B cell (primary cell): ENCODE data around the gene PLEKHS1. TPM values are rescaled to one million over a fixed set of nuclear protein-coding genes. Genes with fewer than 3 reads are reported as not detected.

Experiments
- ATAC-seq: fragments of 200-7000 bp; cut with Tn5 transposase; one replicate; pipeline ENCODE4 v1.10.0; 2021; ENCODE audit warnings: low read depth, mild to moderate bottlenecking, moderate number of reproducible peaks, moderate library complexity
- CTCF ChIA-PET: fragments of 350-600 bp; sonication (Branson Sonifier 250); formaldehyde crosslinking; loops from one replicate; lab custom pipeline; 2021; ENCODE audit warnings: antibody characterized with exemption, inconsistent platforms; lab: Charles Lee
- POLR2A ChIA-PET: fragments of 350-600 bp; sonication (Branson Sonifier 250); formaldehyde crosslinking; loops from one replicate; lab custom pipeline; 2021; ENCODE audit warnings: antibody characterized with exemption; lab: Charles Lee
- DNase-seq: peaks from one replicate; pipeline ENCODE4 v3.0.0; 2013
- H2AFZ ChIP-seq: 2 replicates; pipeline ENCODE4 v1.6.1; 2012; ENCODE audit warnings: mild to moderate bottlenecking, low read depth, low read length; ENCODE audit not compliant: insufficient read depth, poor library complexity, severe bottlenecking
- H3K27ac ChIP-seq, 2 donors: 1 replicate in 1 of 2; 2 replicates in 1 of 2; pipeline ENCODE4 v1.5.1; 2012 to 2013; ENCODE audit warnings: low read length in 2 of 2, mild to moderate bottlenecking in 2 of 2, moderate library complexity in 1 of 2
- H3K27me3 ChIP-seq, 4 experiments: fragments of 200-600 bp in 1 of 4; sonication (generic) in 1 of 4; replicated peaks in 1 of 4; 1 replicate in 2 of 4; 2 replicates in 2 of 4; pipeline versions ENCODE4 v1.6.1 to v1.7.0; 2013 to 2016; ENCODE audit warnings: low read length in 3 of 4, mild to moderate bottlenecking in 2 of 4, mixed read lengths in 1 of 4, moderate library complexity in 1 of 4; ENCODE audit not compliant: insufficient read depth in 4 of 4, control insufficient read depth in 3 of 4; ENCODE audit errors: control extremely low read depth in 1 of 4
- H3K36me3 ChIP-seq, 2 experiments: replicated peaks in 1 of 2; 1 replicate in 1 of 2; 2 replicates in 1 of 2; pipeline versions ENCODE4 v1.6.1 to v1.7.1; 2013; ENCODE audit warnings: low read length in 1 of 2; ENCODE audit not compliant: insufficient read depth in 2 of 2, control insufficient read depth in 1 of 2; ENCODE audit errors: control extremely low read depth in 1 of 2, extremely low read depth in 1 of 2
- H3K4me1 ChIP-seq, 2 donors: fragments of 200-600 bp in 1 of 2; sonication (generic) in 1 of 2; 1 replicate in 1 of 2; 2 replicates in 1 of 2; pipeline versions ENCODE4 v1.5.1 to v1.6.1; 2013 to 2017; ENCODE audit warnings: low read length in 2 of 2; ENCODE audit not compliant: control insufficient read depth in 2 of 2, insufficient read depth in 2 of 2
- H3K4me2 ChIP-seq: replicated peaks from 2 replicates; pipeline ENCODE3; 2012; ENCODE audit warnings: mild to moderate bottlenecking, low read depth, low read length; ENCODE audit not compliant: poor library complexity, severe bottlenecking
- H3K4me3 ChIP-seq, 5 experiments: fragments of 200-600 bp in 1 of 5; sonication (generic) in 1 of 5; 1 replicate in 3 of 5; 2 replicates in 2 of 5; pipeline versions ENCODE4 v1.5.1 to v1.7.0; 2011 to 2016; ENCODE audit warnings: low read length in 4 of 5, mild to moderate bottlenecking in 4 of 5, low read depth in 2 of 5, control low read depth in 1 of 5, moderate library complexity in 1 of 5; ENCODE audit not compliant: insufficient read depth in 1 of 5; ENCODE audit errors: control extremely low read depth in 1 of 5, extremely low read depth in 1 of 5
- H3K79me2 ChIP-seq: fragments of 200-600 bp; sonication (generic); one replicate; pipeline ENCODE4 v1.6.0; 2016; ENCODE audit warnings: low read length; ENCODE audit not compliant: control insufficient read depth, insufficient read depth
- H3K9ac ChIP-seq: fragments of 200-600 bp; sonication (generic); 2 replicates; pipeline ENCODE4 v1.6.1; 2017; ENCODE audit warnings: mild to moderate bottlenecking, low read length, moderate library complexity
- H3K9me3 ChIP-seq, 3 donors: one replicate each; pipeline versions ENCODE4 v1.6.1 to v1.7.1; 2013; ENCODE audit warnings: low read length in 2 of 3; ENCODE audit not compliant: control insufficient read depth in 2 of 3, insufficient read depth in 1 of 3; ENCODE audit errors: control extremely low read depth in 1 of 3
- H4K20me1 ChIP-seq: 2 replicates; pipeline ENCODE4 v1.6.0; 2012; ENCODE audit warnings: mild to moderate bottlenecking, low read length; ENCODE audit not compliant: insufficient read depth, control insufficient read depth, poor library complexity, severe bottlenecking
- H3K27ac Mint-ChIP-seq: one replicate; pipeline ENCODE4 v1.8.0; 2021; ENCODE audit warnings: mixed read lengths
- H3K27me3 Mint-ChIP-seq: one replicate; pipeline ENCODE4 v1.8.0; 2021; ENCODE audit warnings: mixed read lengths
- H3K4me1 Mint-ChIP-seq: one replicate; pipeline ENCODE4 v1.8.0; 2021; ENCODE audit warnings: mixed read lengths
- H3K4me3 Mint-ChIP-seq: one replicate; pipeline ENCODE4 v1.8.0; 2021; ENCODE audit warnings: mixed read lengths
- H3K9me3 Mint-ChIP-seq: one replicate; pipeline ENCODE4 v1.8.0; 2022; ENCODE audit warnings: mixed read lengths; ENCODE audit not compliant: insufficient read depth
- CTCF ChIP-seq: fragments of 200-600 bp; IDR thresholded peaks from one replicate; pipeline ENCODE4 v1.8.0; 2022; ENCODE audit warnings: antibody characterized with exemption, mild to moderate bottlenecking
- EZH2 ChIP-seq: IDR thresholded peaks from 2 replicates; pipeline ENCODE4 v1.6.1; 2012; ENCODE audit warnings: borderline replicate concordance, low read depth, mild to moderate bottlenecking, moderate library complexity, low read length; ENCODE audit not compliant: insufficient read depth, poor library complexity, severe bottlenecking
- WGBS: methylation state at CpG from one replicate; pipeline ENCODE4 v1.1.5; 2013; ENCODE audit warnings: missing lambda C conversion rate; ENCODE audit not compliant: insufficient coverage; 5-methylcytosine and 5-hydroxymethylcytosine counted together
- intact Hi-C: fragments of 100-400 bp; cut with micrococcal nuclease; formaldehyde crosslinking; loops from one replicate; pipeline ENCODE4 v1.10.0; 2022
- polyA plus RNA-seq: library from polyadenylated mRNA; depleted of rRNA; stranded (reverse); fragments of >200 nt; gene quantifications from 2 replicates; pipeline ENCODE4 v1.2.3, GENCODE V29; 2012
- total RNA-seq, 2 donors: library from RNA; stranded (reverse); fragments of 120-200 nt in 1 of 2; gene quantifications; 1 replicate in 1 of 2; 2 replicates in 1 of 2; pipeline versions ENCODE4 v1.2.3 to v1.2.4, GENCODE V29; 2013 to 2022

Gene PLEKHS1
- total and polyA plus RNA-seq, 2 donors (not counting 1 experiment from before 2014, with no cell fraction given), result 0.09 TPM; not detected in 1

- 100% methylated on average over 1 of the region's 1 CpG for WGBS
- CTCF ChIA-PET, result no interaction called here
These were observed 14.9 kb upstream of the PLEKHS1 start for GRCh38 chr10:113736576-113736975.

GRCh38 chr10:113739031-113739430 lies 12.5 kb upstream of the PLEKHS1 start:
- CTCF ChIA-PET, result interaction anchor here (0.8 kb wide), 1 partner anchor 10 kb away, joined by 3 read pairs; no protein-coding TSS in a partner anchor
- H3K9me3 ChIP-seq, result peaks cover 0 to 2% (median 0%) of the 10 kb centered on the region in 3 donors
- no peak overlapping the region for H3K9ac ChIP-seq
- Mint-ChIP-seq H3K4me3 (no peak overlapping the region), H3K27ac (no peak overlapping the region), H3K9me3 (peaks cover 3% of the 10 kb centered on the region), H3K4me1 (no peaks in the 10 kb centered on the region), H3K27me3 (peaks cover 4% of the 10 kb centered on the region)
- intact Hi-C loops, result no loop called here
- no peak overlapping the region for H2AFZ ChIP-seq
- H4K20me1 ChIP-seq, result no peaks in the 10 kb centered on the region
- peaks cover 0 to 2% (median 0%) of the 10 kb centered on the region in 4 experiments for H3K27me3 ChIP-seq
- ATAC-seq, result no peak
- no peaks in the 10 kb centered on the region for H3K36me3 ChIP-seq
- no peak for TF ChIP-seq EZH2
- TF ChIP-seq CTCF, result no peak
- no peak for DNase-seq
- WGBS, result no CpG with 5 or more reads among the region's 4 CpGs
- H3K4me3 ChIP-seq, result no peak overlapping the region
- no peaks in the 10 kb centered on the region for H3K79me2 ChIP-seq
- H3K4me2 ChIP-seq, result no peak overlapping the region
- no peaks in the 10 kb centered on the region for H3K4me1 ChIP-seq
- H3K27ac ChIP-seq, result no peak overlapping the region
- POLR2A ChIA-PET, result no interaction called here

More at GRCh38 chr10:113736576-113736975, 14.9 kb upstream of the PLEKHS1 start:
- Histone ChIP-seq H3K4me2 (no peak overlapping the region), H3K27me3 (no peaks in the 10 kb centered on the region), H3K4me3 (no peak overlapping the region), H4K20me1 (no peaks in the 10 kb centered on the region), H3K79me2 (no peaks in the 10 kb centered on the region), H3K9me3 (no peaks in the 10 kb centered on the region), H2AFZ (no peak overlapping the region), H3K36me3 (no peaks in the 10 kb centered on the region), H3K9ac (no peak overlapping the region), H3K4me1 (no peaks in the 10 kb centered on the region), H3K27ac (no peak overlapping the region)
- intact Hi-C loops, result no loop called here
- no peak for DNase-seq
- POLR2A ChIA-PET, result no interaction called here
- no peak overlapping the region for H3K27ac Mint-ChIP-seq
- H3K4me3 Mint-ChIP-seq, result no peak overlapping the region
- no peaks in the 10 kb centered on the region for H3K27me3 Mint-ChIP-seq
- no peaks in the 10 kb centered on the region for H3K4me1 Mint-ChIP-seq
- no peaks in the 10 kb centered on the region for H3K9me3 Mint-ChIP-seq
- no peak for ATAC-seq
- TF ChIP-seq CTCF, result no peak
- TF ChIP-seq EZH2, result no peak
